Measurements from ENCODE around the gene UQCRQ. TPM values are rescaled to one million over a fixed set of nuclear protein-coding genes. Genes with fewer than 3 reads are reported as not detected.

UQCRQ gene
- polyA plus RNA-seq, 1 of the 3 experiments (the other 2 are of a cell fraction) = 694 TPM

GRCh38 chr5:132823481-132824050, 42.9 kb upstream of the UQCRQ start:
- H3K27me3 ChIP-seq (ENCODE audit: insufficient read depth) = no peaks in the 10 kb centered on the region
- no peak overlapping the region for H3K4me2 ChIP-seq
- H3K4me3 ChIP-seq (ENCODE audit: low read depth in 2 of 2, low read length in 1 of 2) = no peak overlapping the region
- H3K4me1 ChIP-seq (ENCODE audit: control insufficient read depth in 1 of 2, insufficient read depth in 2 of 2, low read depth in 1 of 2, low read length in 1 of 2) = peaks cover 0 to 6% of the 10 kb centered on the region in 2 experiments; a peak in 1 of 4 replicates
- H3K9ac ChIP-seq = no peak overlapping the region
- TF ChIP-seq GABPA (IDR thresholded peaks at IDR 0.05; ENCODE audit: low read depth) (no peak), MXI1 (IDR thresholded peaks at IDR 0.05; ENCODE audit: low read depth, low read length) (no peak), TAF1 (IDR thresholded peaks at IDR 0.05; ENCODE audit: borderline replicate concordance, low read depth, low read length) (no peak), CHD2 (IDR thresholded peaks at IDR 0.05; ENCODE audit: low read length, partially characterized antibody) (no peak), ZBTB33 (IDR thresholded peaks at IDR 0.05; ENCODE audit: borderline replicate concordance, low read depth) (no peak)
- no peaks in the 10 kb centered on the region for H3K79me2 ChIP-seq (ENCODE audit: insufficient read depth)
- ChIA-PET POLR2A (no interaction called here), CTCF (interaction anchor here (0.7 to 6.8 kb wide), 4 partner anchors 60 to 296 kb away, joined by 3 to 88 read pairs (median 5); no protein-coding TSS in a partner anchor)
- H3K27ac ChIP-seq (ENCODE audit: low read depth in 2 of 2, low read length in 1 of 2) = no peak overlapping the region
- 88% methylated on average over 5 of the region's 7 CpGs for WGBS (ENCODE audit: low lambda C conversion rate)
- H3K9me2 ChIP-seq = no peaks in the 10 kb centered on the region
- H3K9me3 ChIP-seq = no peaks in the 10 kb centered on the region
- no peaks in the 10 kb centered on the region for H3K36me3 ChIP-seq (replicated peaks in 1 of 2; ENCODE audit: control insufficient read depth in 1 of 2, insufficient read depth in 2 of 2, low read length in 1 of 2)
- no peak overlapping the region for H2AFZ ChIP-seq (ENCODE audit: low read depth)
- no peak for DNase-seq
- no peaks in the 10 kb centered on the region for H3F3A ChIP-seq (replicated peaks; ENCODE audit: insufficient read depth)
- H4K20me1 ChIP-seq (ENCODE audit: insufficient read depth) = no peaks in the 10 kb centered on the region

GRCh38 chr5:132824426-132824825, 42.0 kb upstream of the UQCRQ start:
- no peak for TF ChIP-seq SMC3 (IDR thresholded peaks at IDR 0.05; ENCODE audit: low read depth, low read length)
- no peak for TF ChIP-seq SIN3A (IDR thresholded peaks at IDR 0.05; ENCODE audit: borderline replicate concordance, low read depth, low read length)
- TF ChIP-seq ELF1 (IDR thresholded peaks at IDR 0.05) = no peak
- TF ChIP-seq GATA2 (CRISPR knock-in tag; IDR thresholded peaks at IDR 0.05) = no peak
- no peak for TF ChIP-seq MAX (IDR thresholded peaks at IDR 0.05; ENCODE audit: low read depth)
- TF ChIP-seq FOSL2 (IDR thresholded peaks at IDR 0.05; ENCODE audit: borderline replicate concordance, low read depth) = no peak
- no peak for TF ChIP-seq JUND (IDR thresholded peaks at IDR 0.05)
- no peak for TF ChIP-seq CHD2 (IDR thresholded peaks at IDR 0.05; ENCODE audit: low read length, partially characterized antibody)
- no peak for TF ChIP-seq IRF3 (IDR thresholded peaks at IDR 0.05; ENCODE audit: low read depth, low read length)
- no peak for TF ChIP-seq ZBTB33 (IDR thresholded peaks at IDR 0.05; ENCODE audit: borderline replicate concordance, low read depth)
- TF ChIP-seq TAF1 (IDR thresholded peaks at IDR 0.05; ENCODE audit: borderline replicate concordance, low read depth, low read length) = no peak
- no peak for TF ChIP-seq PBX3 (IDR thresholded peaks at IDR 0.05)
- TF ChIP-seq USF1 (IDR thresholded peaks at IDR 0.05; ENCODE audit: borderline replicate concordance, low read depth) = no peak
- no peak for TF ChIP-seq FOXJ3 (CRISPR knock-in tag; IDR thresholded peaks at IDR 0.05)
- TF ChIP-seq RAD21 (IDR thresholded peaks at IDR 0.05; ENCODE audit: low read length) = no peak
- no peak for TF ChIP-seq EP300 (IDR thresholded peaks at IDR 0.05; ENCODE audit: borderline replicate concordance in 1 of 2, low read depth in 1 of 2, low read length in 1 of 2)
- TF ChIP-seq YY1 (IDR thresholded peaks at IDR 0.05; ENCODE audit: low read depth) = no peak
- TF ChIP-seq MXI1 (IDR thresholded peaks at IDR 0.05; ENCODE audit: low read depth, low read length) = no peak
- Histone ChIP-seq H3K4me1 (ENCODE audit: control insufficient read depth in 1 of 2, insufficient read depth in 2 of 2, low read depth in 1 of 2, low read length in 1 of 2) (peaks cover 0 to 6% of the 10 kb centered on the region in 2 experiments; a peak in 1 of 4 replicates), H3K4me2 (no peak overlapping the region), H3K79me2 (ENCODE audit: insufficient read depth) (no peaks in the 10 kb centered on the region), H3K27me3 (ENCODE audit: insufficient read depth) (no peaks in the 10 kb centered on the region), H3K9ac (no peak overlapping the region), H3K36me3 (replicated peaks in 1 of 2; ENCODE audit: control insufficient read depth in 1 of 2, insufficient read depth in 2 of 2, low read length in 1 of 2) (no peaks in the 10 kb centered on the region), H2AFZ (ENCODE audit: low read depth) (no peak overlapping the region), H3K27ac (ENCODE audit: low read depth in 2 of 2, low read length in 1 of 2) (no peak overlapping the region), H3K4me3 (ENCODE audit: low read depth in 2 of 2, low read length in 1 of 2) (no peak overlapping the region), H3K9me2 (no peaks in the 10 kb centered on the region), H4K20me1 (ENCODE audit: insufficient read depth) (no peaks in the 10 kb centered on the region), H3F3A (replicated peaks; ENCODE audit: insufficient read depth) (no peaks in the 10 kb centered on the region), H3K9me3 (no peaks in the 10 kb centered on the region)
- WGBS (ENCODE audit: low lambda C conversion rate) = 93% methylated on average over 3 of the region's 3 CpGs
- DNase-seq = no peak
- POLR2A ChIA-PET = no interaction called here
- CTCF ChIA-PET = interaction anchor here (0.6 to 6.8 kb wide), 5 partner anchors 10 to 297 kb away, joined by 3 to 88 read pairs (median 3); partner anchors contain the start of gene SOWAHA

All from SK-N-SH (cell line).